HepG2 (cell line): ENCODE measurements around the gene LAP3. TPM values are rescaled to one million over a fixed set of nuclear protein-coding genes. Genes with fewer than 3 reads are reported as not detected.

Experiments
- ARHGAP35 ChIP-seq: sonication (generic); formaldehyde crosslinking; IDR thresholded peaks from 2 replicates; pipeline ENCODE4 v1.9.0; 2022; ENCODE audit warnings: mild to moderate bottlenecking, inconsistent platforms, moderate library complexity, missing genetic modification reagents, borderline replicate concordance
- ATF2 ChIP-seq: sonication (generic); formaldehyde crosslinking; IDR thresholded peaks from 2 replicates; pipeline ENCODE4 v1.4.0; 2020; ENCODE audit warnings: missing genetic modification reagents
- BHLHE40 ChIP-seq: IDR thresholded peaks from 2 replicates; pipeline ENCODE4 v1.6.1; 2011; ENCODE audit warnings: low read length, improper control_type of control experiment
- CBX1 ChIP-seq: IDR thresholded peaks from one replicate; pipeline ENCODE4 v1.6.1; 2016; ENCODE audit warnings: antibody characterized with exemption, low read depth
- CBX5 ChIP-seq: sonication (generic); formaldehyde crosslinking; IDR thresholded peaks from 2 replicates; pipeline ENCODE4 v1.4.0; 2020; ENCODE audit warnings: missing genetic modification reagents, borderline replicate concordance
- DR1 ChIP-seq: sonication (generic); formaldehyde crosslinking; IDR thresholded peaks from 2 replicates; pipeline ENCODE4 v1.8.0; 2021; ENCODE audit warnings: mild to moderate bottlenecking, missing genetic modification reagents, inconsistent platforms
- E2F5 ChIP-seq: sonication (generic); formaldehyde crosslinking; conservative IDR thresholded peaks from 2 replicates; pipeline ENCODE4 v1.4.0; 2020; ENCODE audit warnings: missing genetic modification reagents
- HNRNPL ChIP-seq: fragments of 200-400 bp; formaldehyde crosslinking; IDR thresholded peaks from 2 replicates; pipeline ENCODE4 v1.6.1; 2017; ENCODE audit warnings: mild to moderate bottlenecking, low read depth, low read length
- HOXD1 ChIP-seq: sonication (generic); formaldehyde crosslinking; IDR thresholded peaks from 2 replicates; pipeline ENCODE4 v1.5.0; 2020; ENCODE audit warnings: missing genetic modification reagents
- KAT7 ChIP-seq: IDR thresholded peaks from 2 replicates; pipeline ENCODE4 v1.6.1; 2018; ENCODE audit warnings: borderline replicate concordance, missing compliant biosample characterization
- MED1 ChIP-seq: sonication (generic); formaldehyde crosslinking; IDR thresholded peaks from 2 replicates; pipeline ENCODE4 v1.4.0; 2020; ENCODE audit warnings: missing genetic modification reagents
- NCOA2 ChIP-seq: sonication (generic); formaldehyde crosslinking; IDR thresholded peaks from 2 replicates; pipeline ENCODE4 v1.8.0; 2022; ENCODE audit warnings: inconsistent platforms
- NFKB2 ChIP-seq: sonication (generic); formaldehyde crosslinking; IDR thresholded peaks from 2 replicates; pipeline ENCODE4 v1.4.0; 2020; ENCODE audit warnings: missing genetic modification reagents, borderline replicate concordance
- NKX3-1 ChIP-seq: sonication (generic); formaldehyde crosslinking; IDR thresholded peaks from 2 replicates; pipeline ENCODE4 v1.5.0; 2020; ENCODE audit warnings: missing genetic modification reagents
- NRL ChIP-seq: sonication (generic); formaldehyde crosslinking; IDR thresholded peaks from 2 replicates; pipeline ENCODE4 v1.5.0; 2020; ENCODE audit warnings: missing genetic modification reagents, mild to moderate bottlenecking, moderate library complexity, borderline replicate concordance
- SALL1 ChIP-seq: sonication (generic); formaldehyde crosslinking; IDR thresholded peaks from 2 replicates; pipeline ENCODE4 v1.8.0; 2022; ENCODE audit warnings: mild to moderate bottlenecking, missing genetic modification reagents
- XBP1 ChIP-seq: sonication (generic); formaldehyde crosslinking; IDR thresholded peaks from 2 replicates; pipeline ENCODE4 v1.5.0; 2020; ENCODE audit warnings: missing genetic modification reagents
- ZBED4 ChIP-seq: sonication (generic); formaldehyde crosslinking; IDR thresholded peaks from 2 replicates; pipeline ENCODE4 v1.4.0; 2020; ENCODE audit warnings: missing genetic modification reagents, borderline replicate concordance
- ZBTB3 ChIP-seq: sonication (generic); formaldehyde crosslinking; IDR thresholded peaks from 2 replicates; pipeline ENCODE4 v1.4.0; 2020; ENCODE audit warnings: low read depth, mild to moderate bottlenecking, moderate library complexity, missing genetic modification reagents, borderline replicate concordance
- ZBTB7A ChIP-seq: sonication (generic); formaldehyde crosslinking; IDR thresholded peaks from 2 replicates; pipeline ENCODE4 v1.8.0; 2022; ENCODE audit warnings: mild to moderate bottlenecking, missing genetic modification reagents
- ZNF17 ChIP-seq: sonication (generic); formaldehyde crosslinking; IDR thresholded peaks from 2 replicates; pipeline ENCODE4 v1.5.0; 2020; ENCODE audit warnings: mild to moderate bottlenecking, missing genetic modification reagents
- ZNF460 ChIP-seq: sonication (generic); formaldehyde crosslinking; IDR thresholded peaks from 2 replicates; pipeline ENCODE4 v1.5.1; 2020; ENCODE audit warnings: missing genetic modification reagents, mild to moderate bottlenecking, borderline replicate concordance
- ZNF674 ChIP-seq: sonication (generic); formaldehyde crosslinking; IDR thresholded peaks from 2 replicates; pipeline ENCODE4 v1.5.0; 2020; ENCODE audit warnings: low read depth, mild to moderate bottlenecking, missing genetic modification reagents
- ZNF709 ChIP-seq: sonication (generic); formaldehyde crosslinking; IDR thresholded peaks from 2 replicates; pipeline ENCODE4 v1.5.0; 2020; ENCODE audit warnings: mild to moderate bottlenecking, missing genetic modification reagents
- ZNF775 ChIP-seq: sonication (generic); formaldehyde crosslinking; IDR thresholded peaks from 2 replicates; pipeline ENCODE4 v1.4.0; 2020; ENCODE audit warnings: missing genetic modification reagents, mild to moderate bottlenecking, moderate library complexity, borderline replicate concordance
- polyA plus RNA-seq, 8 experiments: library from polyadenylated mRNA; depleted of rRNA in 3 of 8; stranded (reverse) in 7 of 8; unstranded in 1 of 8; fragments of >200 nt; fragmentation: Illumina TruSeq in 4 of 8; extraction: Trizol in 4 of 8; gene quantifications; 2 replicates each; pipeline versions ENCODE4 v1.2.1 to v1.2.3, GENCODE V29; 2011 to 2016; ENCODE audit warnings: low read depth in 4 of 8, missing spikeins in 1 of 8, mixed read lengths in 1 of 8; ENCODE audit not compliant: insufficient read depth in 1 of 8
- total RNA-seq, 5 experiments: library from RNA; depleted of rRNA; stranded (reverse); fragments of >200 nt; fragmentation: Illumina TruSeq; extraction: Trizol; gene quantifications; 2 replicates each; pipeline ENCODE4 v1.2.3, GENCODE V29; 2016; ENCODE audit warnings: low read depth in 1 of 5

The LAP3 gene
- total and polyA plus RNA-seq, 2 of the 13 experiments (the other 11 are each of a cell fraction or from before 2014, with no cell fraction given): 106 to 125 TPM

GRCh38 chr4:17576932-17577664 lies at the start of gene LAP3 (continued):
- TF ChIP-seq E2F5 (no peak), CBX1 (no peak), KAT7 (0 out of 2 replicates have a peak, but pooled peaks have one; percentile 24), ZNF674 (CRISPR knock-in tag) (no peak), SALL1 (CRISPR knock-in tag) (peak; percentile 90), ARHGAP35 (CRISPR knock-in tag) (peak; percentile 56), ZNF17 (CRISPR knock-in tag) (no peak), NCOA2 (CRISPR knock-in tag) (0 out of 2 replicates have a peak, but pooled peaks have one; percentile 43), ATF2 (peak; percentile 56; the same call in 1 of the 2 replicates), ZBED4 (0 out of 2 replicates have a peak, but pooled peaks have one; percentile 33), NFKB2 (CRISPR knock-in tag) (peak; percentile 45), CBX5 (peak; percentile 62; the same call in 1 of the 2 replicates), NRL (CRISPR knock-in tag) (no peak; the same call in 1 of the 2 replicates), ZNF460 (no peak; the same call in 1 of the 2 replicates), XBP1 (CRISPR knock-in tag) (0 out of 2 replicates have a peak, but pooled peaks have one; percentile 29), MED1 (CRISPR knock-in tag) (peak; percentile 78), ZNF775 (CRISPR knock-in tag) (no peak), HOXD1 (peak; percentile 77), DR1 (CRISPR knock-in tag) (peak; percentile 71; the same call in 1 of the 2 replicates), ZBTB7A (peak; percentile 63; the same call in 1 of the 2 replicates), NKX3-1 (no peak), HNRNPL (0 out of 2 replicates have a peak, but pooled peaks have one; percentile 25), BHLHE40 (peak; percentile 57; the same call in 1 of the 2 replicates), ZBTB3 (CRISPR knock-in tag) (no peak), ZNF709 (CRISPR knock-in tag) (peak; percentile 98)
